Neuronal stem cell (in vitro differentiated cells): ENCODE data around the gene CEL.

Experiments
- DNase-seq: peaks from one replicate; pipeline ENCODE4 v3.0.0-alpha.2; 2013; ENCODE audit warnings: low spot score
- H2AFZ ChIP-seq: one replicate; pipeline ENCODE4 v1.6.1; 2013; ENCODE audit warnings: mild to moderate bottlenecking, low read length, inconsistent platforms
- H2AK5ac ChIP-seq: 2 replicates; pipeline ENCODE4 v1.6.1; 2013; ENCODE audit warnings: low read depth, mild to moderate bottlenecking, inconsistent platforms, low read length, moderate library complexity, mixed read lengths
- H2BK120ac ChIP-seq: 2 replicates; pipeline ENCODE4 v1.6.1; 2013; ENCODE audit warnings: low read depth, mild to moderate bottlenecking, inconsistent platforms, low read length, moderate library complexity, mixed read lengths
- H2BK12ac ChIP-seq: one replicate; pipeline ENCODE4 v1.6.1; 2013; ENCODE audit warnings: low read length, inconsistent platforms
- H2BK15ac ChIP-seq: 2 replicates; pipeline ENCODE4 v1.6.1; 2013; ENCODE audit warnings: mild to moderate bottlenecking, low read length, inconsistent platforms, mixed read lengths
- H2BK5ac ChIP-seq: one replicate; pipeline ENCODE4 v1.6.1; 2013; ENCODE audit warnings: inconsistent platforms, mild to moderate bottlenecking, low read length, moderate library complexity
- H3K14ac ChIP-seq: one replicate; pipeline ENCODE4 v1.6.1; 2013; ENCODE audit warnings: low read length, inconsistent platforms
- H3K18ac ChIP-seq: 2 replicates; pipeline ENCODE4 v1.6.1; 2013; ENCODE audit warnings: low read length, inconsistent platforms
- H3K23ac ChIP-seq: 2 replicates; pipeline ENCODE4 v1.6.1; 2013; ENCODE audit warnings: low read depth, mild to moderate bottlenecking, mixed read lengths, low read length, inconsistent platforms; ENCODE audit not compliant: poor library complexity
- H3K27ac ChIP-seq: replicated peaks from 3 replicates; pipeline ENCODE4 v1.5.1; 2013; ENCODE audit warnings: low read length, inconsistent platforms
- H3K27me3 ChIP-seq, 3 experiments: 2 replicates each; pipeline ENCODE4 v1.6.1; 2013; ENCODE audit warnings: low read length in 3 of 3, mild to moderate bottlenecking in 2 of 3, inconsistent platforms in 1 of 3, low read depth in 1 of 3, mixed read lengths in 1 of 3, moderate library complexity in 1 of 3; ENCODE audit not compliant: control insufficient read depth in 3 of 3, insufficient read depth in 3 of 3
- H3K36me3 ChIP-seq, 2 donors: replicated peaks in 1 of 2; 2 replicates each; pipeline ENCODE4 v1.6.1; 2013; ENCODE audit warnings: low read length in 2 of 2; ENCODE audit not compliant: control insufficient read depth in 2 of 2, insufficient read depth in 2 of 2
- H3K4ac ChIP-seq: 2 replicates; pipeline ENCODE4 v1.6.1; 2013; ENCODE audit warnings: inconsistent platforms, mild to moderate bottlenecking, low read length, moderate library complexity
- H3K4me1 ChIP-seq, 2 donors: 1 replicate in 1 of 2; 2 replicates in 1 of 2; pipeline ENCODE4 v1.6.1; 2013; ENCODE audit warnings: low read length in 2 of 2, low read depth in 1 of 2; ENCODE audit not compliant: control insufficient read depth in 2 of 2, insufficient read depth in 1 of 2
- H3K4me2 ChIP-seq: one replicate; pipeline ENCODE4 v1.6.1; 2013; ENCODE audit warnings: mild to moderate bottlenecking, low read length, inconsistent platforms; ENCODE audit not compliant: insufficient read depth, poor library complexity, severe bottlenecking
- H3K4me3 ChIP-seq, 2 donors: 2 replicates each; pipeline ENCODE4 v1.5.1; 2013; ENCODE audit warnings: low read length in 2 of 2, mild to moderate bottlenecking in 2 of 2, inconsistent platforms in 1 of 2, moderate library complexity in 1 of 2
- H3K79me1 ChIP-seq: one replicate; pipeline ENCODE4 v1.6.1; 2013; ENCODE audit warnings: low read depth, mild to moderate bottlenecking, inconsistent platforms, low read length, moderate library complexity
- H3K9ac ChIP-seq: one replicate; pipeline ENCODE4 v1.6.1; 2013; ENCODE audit warnings: mild to moderate bottlenecking, low read depth, low read length, inconsistent platforms; ENCODE audit not compliant: poor library complexity
- H3K9me3 ChIP-seq, 2 donors: replicated peaks in 1 of 2; 2 replicates each; pipeline versions ENCODE3 to v1.6.1; 2013; ENCODE audit warnings: low read length in 2 of 2, mild to moderate bottlenecking in 2 of 2, inconsistent platforms in 1 of 2, low read depth in 1 of 2, mixed read lengths in 1 of 2, moderate library complexity in 1 of 2; ENCODE audit not compliant: control insufficient read depth in 2 of 2, insufficient read depth in 1 of 2
- H4K8ac ChIP-seq: one replicate; pipeline ENCODE4 v1.6.1; 2013; ENCODE audit warnings: low read depth, mild to moderate bottlenecking, inconsistent platforms, low read length, moderate library complexity
- H4K91ac ChIP-seq: one replicate; pipeline ENCODE4 v1.6.1; 2013; ENCODE audit warnings: low read length, low read depth, mild to moderate bottlenecking, inconsistent platforms; ENCODE audit not compliant: poor library complexity
- WGBS, 2 donors: extraction: QIAGEN DNeasy Blood & Tissue Kit; methylation state at CpG; one replicate each; pipeline ENCODE4 v1.1.7; 2013; ENCODE audit warnings: missing lambda C conversion rate in 2 of 2, mixed read lengths in 1 of 2; ENCODE audit not compliant: insufficient read length in 2 of 2, insufficient replicate concordance in 1 of 2; ENCODE audit errors: extremely low coverage in 2 of 2; 5-methylcytosine and 5-hydroxymethylcytosine counted together

The CEL gene

GRCh38 chr9:133109931-133110650, 48.3 kb downstream of the CEL start:
- Histone ChIP-seq H3K79me1 (peaks cover 16% of the 10 kb centered on the region), H2BK15ac (no peak overlapping the region), H2AK5ac (no peak overlapping the region), H3K36me3 (peaks cover 42 to 70% of the 10 kb centered on the region in 2 donors), H4K8ac (no peak overlapping the region), H3K27ac (no peak overlapping the region), H2BK12ac (no peak overlapping the region), H3K23ac (no peak overlapping the region), H2AFZ (no peak overlapping the region), H3K9ac (no peak overlapping the region), H2BK5ac (no peak overlapping the region), H3K27me3 (no peaks in the 10 kb centered on the region), H3K4me2 (no peak overlapping the region), H3K4ac (no peak overlapping the region), H3K4me1 (peaks cover 11 to 21% of the 10 kb centered on the region in 2 donors), H3K18ac (no peak overlapping the region), H4K91ac (no peak overlapping the region), H2BK120ac (no peak overlapping the region), H3K9me3 (peaks cover 0 to 2% of the 10 kb centered on the region in 2 donors), H3K4me3 (peak overlapping the region in 1 of 2 donors; percentile 45), H3K14ac (no peak overlapping the region)
- DNase-seq = no peak
- WGBS, 2 donors = no CpG with 5 or more reads among the region's 18 CpGs

- H3K4me3 ChIP-seq = no peak overlapping the region
- DNase-seq = no peak
- no peak overlapping the region for H2BK5ac ChIP-seq
- H3K4me2 ChIP-seq = no peak overlapping the region
- peaks cover 34 to 53% of the 10 kb centered on the region in 2 donors for H3K36me3 ChIP-seq
- H2BK15ac ChIP-seq = no peak overlapping the region
- no peak overlapping the region for H3K23ac ChIP-seq
- H3K4me1 ChIP-seq = peaks cover 21 to 33% of the 10 kb centered on the region in 2 donors
- H2AFZ ChIP-seq = no peak overlapping the region
- no peak overlapping the region for H3K18ac ChIP-seq
- no peak overlapping the region for H3K14ac ChIP-seq
- no peaks in the 10 kb centered on the region for H3K27me3 ChIP-seq
- H3K4ac ChIP-seq = no peak overlapping the region
- no peak overlapping the region for H2AK5ac ChIP-seq
- no peak overlapping the region for H2BK12ac ChIP-seq
- peaks cover 28% of the 10 kb centered on the region for H3K79me1 ChIP-seq
- no peak overlapping the region for H3K27ac ChIP-seq
- peak overlapping the region; percentile 70 for H3K9ac ChIP-seq
- no CpG with 5 or more reads among the region's 30 CpGs for WGBS, 2 donors
- H4K8ac ChIP-seq = no peak overlapping the region
- peaks cover 0 to 2% of the 10 kb centered on the region in 2 donors for H3K9me3 ChIP-seq
- no peak overlapping the region for H2BK120ac ChIP-seq
- no peak overlapping the region for H4K91ac ChIP-seq
These were observed 50.3 kb downstream of the CEL start for GRCh38 chr9:133111808-133112662.

GRCh38 chr9:133112663-133113026, 50.9 kb downstream of the CEL start:
- H2BK120ac ChIP-seq = no peak overlapping the region
- no peak overlapping the region for H4K91ac ChIP-seq
- H3K23ac ChIP-seq = peak overlapping the region; percentile 6
- peaks cover 24 to 33% of the 10 kb centered on the region in 2 donors for H3K4me1 ChIP-seq
- H3K9me3 ChIP-seq = peaks cover 0 to 2% of the 10 kb centered on the region in 2 donors
- no peak for DNase-seq
- no peak overlapping the region for H2AK5ac ChIP-seq
- no peak overlapping the region for H2BK15ac ChIP-seq
- no peak overlapping the region for H2AFZ ChIP-seq
- H3K4ac ChIP-seq = no peak overlapping the region
- no CpG with 5 or more reads among the region's 7 CpGs for WGBS, 2 donors
- H3K18ac ChIP-seq = no peak overlapping the region
- no peaks in the 10 kb centered on the region for H3K27me3 ChIP-seq
- H3K4me3 ChIP-seq = no peak overlapping the region
- peaks cover 29 to 46% of the 10 kb centered on the region in 2 donors for H3K36me3 ChIP-seq
- no peak overlapping the region for H3K4me2 ChIP-seq
- peaks cover 32% of the 10 kb centered on the region for H3K79me1 ChIP-seq
- no peak overlapping the region for H4K8ac ChIP-seq
- H3K14ac ChIP-seq = no peak overlapping the region
- H2BK12ac ChIP-seq = no peak overlapping the region
- H3K9ac ChIP-seq = no peak overlapping the region
- no peak overlapping the region for H3K27ac ChIP-seq
- no peak overlapping the region for H2BK5ac ChIP-seq
